Type B pancreatic cell (in vitro differentiated cells): Measurements from ENCODE around the gene PPFIBP1. TPM values are rescaled to one million over a fixed set of nuclear protein-coding genes. Genes with fewer than 3 reads are reported as not detected.

Experiments used
- DNase-seq: peaks from one replicate; pipeline ENCODE4 v3.0.0; 2021; ENCODE audit warnings: mixed read lengths; ENCODE audit not compliant: unreplicated experiment; ENCODE audit errors: extremely low spot score
- H3K27ac Mint-ChIP-seq: 2 replicates; pipeline ENCODE4 v1.8.0; 2021; ENCODE audit warnings: mild to moderate bottlenecking, mixed read lengths
- H3K27me3 Mint-ChIP-seq: 2 replicates; pipeline ENCODE4 v1.8.0; 2021; ENCODE audit warnings: mixed read lengths
- H3K36me3 Mint-ChIP-seq: 2 replicates; pipeline ENCODE4 v1.8.0; 2021; ENCODE audit warnings: mixed read lengths
- H3K4me1 Mint-ChIP-seq: one replicate; pipeline ENCODE4 v1.8.0; 2021; ENCODE audit warnings: mixed read lengths; ENCODE audit not compliant: unreplicated experiment
- H3K4me3 Mint-ChIP-seq: 2 replicates; pipeline ENCODE4 v1.8.0; 2021; ENCODE audit warnings: mild to moderate bottlenecking, mixed read lengths
- H3K9me3 Mint-ChIP-seq: 2 replicates; pipeline ENCODE4 v1.8.0; 2021; ENCODE audit warnings: mixed read lengths
- total RNA-seq: library from RNA; stranded (reverse); gene quantifications from 2 replicates; pipeline ENCODE4 v1.2.1, GENCODE V29; 2021; ENCODE audit warnings: low replicate concordance
- TF ChIP-seq, protein P1 (sequence below): fragments of 200-600 bp; sonication (generic); conservative IDR thresholded peaks from 2 replicates; pipeline ENCODE4 v1.5.0; 2021; ENCODE audit warnings: antibody characterized with exemption, mild to moderate bottlenecking

Gene PPFIBP1
- total RNA-seq, 1 donor from 2014 or later: 68.3 TPM

DNA sequence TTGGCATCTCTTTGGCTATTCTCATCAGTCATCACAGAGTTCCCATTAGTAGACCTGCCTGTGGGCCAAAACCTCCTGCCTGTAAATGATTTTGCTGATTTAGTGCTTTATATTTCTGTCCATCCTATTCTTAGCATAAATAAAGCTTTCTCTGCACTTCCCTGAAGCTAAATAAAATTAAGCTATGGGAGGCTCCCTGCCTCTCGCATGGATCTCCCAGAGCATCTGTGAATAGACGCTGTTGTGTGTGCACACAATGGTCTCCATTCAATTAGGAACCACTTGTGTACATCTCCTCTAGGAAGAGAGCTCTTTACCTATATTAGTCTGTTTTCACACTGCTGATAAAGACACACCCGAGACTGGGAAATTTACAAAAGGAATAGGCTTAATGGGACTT is 80.4 kb downstream of the PPFIBP1 start:
- Mint-ChIP-seq H3K27me3 (no peaks in the 10 kb centered on the region), H3K4me3 (no peak overlapping the region), H3K27ac (no peak overlapping the region), H3K36me3 (peaks cover 24% of the 10 kb centered on the region), H3K4me1 (no peaks in the 10 kb centered on the region), H3K9me3 (peaks cover 13% of the 10 kb centered on the region)
- no peak for DNase-seq
- TF ChIP-seq, protein P1, sequence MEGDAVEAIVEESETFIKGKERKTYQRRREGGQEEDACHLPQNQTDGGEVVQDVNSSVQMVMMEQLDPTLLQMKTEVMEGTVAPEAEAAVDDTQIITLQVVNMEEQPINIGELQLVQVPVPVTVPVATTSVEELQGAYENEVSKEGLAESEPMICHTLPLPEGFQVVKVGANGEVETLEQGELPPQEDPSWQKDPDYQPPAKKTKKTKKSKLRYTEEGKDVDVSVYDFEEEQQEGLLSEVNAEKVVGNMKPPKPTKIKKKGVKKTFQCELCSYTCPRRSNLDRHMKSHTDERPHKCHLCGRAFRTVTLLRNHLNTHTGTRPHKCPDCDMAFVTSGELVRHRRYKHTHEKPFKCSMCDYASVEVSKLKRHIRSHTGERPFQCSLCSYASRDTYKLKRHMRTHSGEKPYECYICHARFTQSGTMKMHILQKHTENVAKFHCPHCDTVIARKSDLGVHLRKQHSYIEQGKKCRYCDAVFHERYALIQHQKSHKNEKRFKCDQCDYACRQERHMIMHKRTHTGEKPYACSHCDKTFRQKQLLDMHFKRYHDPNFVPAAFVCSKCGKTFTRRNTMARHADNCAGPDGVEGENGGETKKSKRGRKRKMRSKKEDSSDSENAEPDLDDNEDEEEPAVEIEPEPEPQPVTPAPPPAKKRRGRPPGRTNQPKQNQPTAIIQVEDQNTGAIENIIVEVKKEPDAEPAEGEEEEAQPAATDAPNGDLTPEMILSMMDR: no peak

DNA sequence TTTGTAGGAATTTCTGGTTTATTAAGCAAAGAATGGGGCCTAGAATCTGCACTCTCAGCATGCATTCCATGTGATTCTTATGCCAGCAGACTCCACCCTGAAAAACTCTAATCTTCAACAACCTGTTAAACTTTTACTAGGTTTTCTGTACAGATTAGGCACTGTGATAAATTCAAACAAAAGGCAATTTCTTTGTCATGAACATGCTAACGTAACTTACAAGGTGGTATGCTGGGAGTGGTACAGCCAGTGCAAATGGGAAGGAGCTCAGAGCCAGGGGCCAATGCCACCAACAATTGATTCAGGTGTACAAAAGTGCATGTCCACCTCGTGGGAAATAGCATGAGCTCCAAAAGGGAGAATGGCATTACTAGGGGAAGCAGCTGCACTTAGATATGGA is 83.0 kb downstream of the PPFIBP1 start:
- TF ChIP-seq, protein P1: no peak
- Mint-ChIP-seq H3K36me3 (peaks cover 26% of the 10 kb centered on the region), H3K27ac (peak overlapping the region; percentile 63), H3K27me3 (no peaks in the 10 kb centered on the region), H3K9me3 (peaks cover 14% of the 10 kb centered on the region), H3K4me3 (peak overlapping the region; percentile 30), H3K4me1 (peaks cover 9% of the 10 kb centered on the region)
- no peak for DNase-seq

DNA sequence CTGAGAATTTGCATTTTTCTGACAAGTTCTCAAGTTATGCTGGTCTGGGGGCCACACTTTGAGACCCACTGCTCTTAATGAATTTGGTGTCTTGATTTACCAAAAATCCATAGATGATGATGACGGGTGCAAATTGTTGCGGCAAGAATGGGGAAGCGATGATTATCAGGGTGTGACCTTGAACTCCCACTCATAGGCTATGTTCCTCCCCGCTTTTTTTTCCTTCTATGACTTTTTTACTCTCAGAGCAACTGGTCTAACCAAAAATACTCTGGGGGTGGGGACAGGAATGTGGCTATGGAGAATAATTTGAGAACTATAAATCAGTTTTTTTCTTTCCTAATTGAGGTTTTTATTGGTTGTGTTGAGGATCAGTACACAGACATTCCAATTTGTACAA is 83.6 kb downstream of the PPFIBP1 start:
- peaks cover 26% of the 10 kb centered on the region for H3K36me3 Mint-ChIP-seq
- H3K27ac Mint-ChIP-seq: peak overlapping the region; percentile 63

DNA sequence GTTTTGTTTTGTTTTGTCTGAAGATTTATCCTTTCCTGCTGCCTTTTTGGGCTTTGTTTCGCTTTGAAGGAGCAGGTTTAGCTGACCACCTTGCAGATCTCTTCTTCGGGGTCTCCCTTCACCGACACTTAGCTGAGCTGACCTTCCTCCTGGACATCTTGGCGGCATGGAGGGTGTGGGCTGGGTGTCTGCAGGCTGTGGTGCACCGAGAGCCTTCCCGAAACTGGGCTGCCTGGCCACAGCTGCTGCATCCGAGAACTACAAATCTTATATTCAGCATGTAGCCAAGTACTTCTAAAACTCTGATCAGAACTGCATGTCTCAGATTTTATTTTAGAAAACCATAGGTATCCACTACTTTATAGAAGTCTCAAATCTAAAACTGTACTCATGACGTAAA is 84.9 kb downstream of the PPFIBP1 start:
- H3K4me3 Mint-ChIP-seq: no peak overlapping the region
- no peaks in the 10 kb centered on the region for H3K27me3 Mint-ChIP-seq
- peaks cover 9% of the 10 kb centered on the region for H3K4me1 Mint-ChIP-seq
- H3K9me3 Mint-ChIP-seq: peaks cover 11% of the 10 kb centered on the region
- H3K27ac Mint-ChIP-seq: peak overlapping the region; percentile 50
- no peak for DNase-seq
- H3K36me3 Mint-ChIP-seq: peaks cover 31% of the 10 kb centered on the region
- TF ChIP-seq, protein P1: no peak

More for the DNA sequence above, 83.6 kb downstream of the PPFIBP1 start:
- Mint-ChIP-seq H3K4me3 (no peak overlapping the region), H3K4me1 (peaks cover 9% of the 10 kb centered on the region), H3K9me3 (peaks cover 14% of the 10 kb centered on the region), H3K27me3 (no peaks in the 10 kb centered on the region)
- DNase-seq: no peak
- TF ChIP-seq, protein P1: no peak

DNA sequence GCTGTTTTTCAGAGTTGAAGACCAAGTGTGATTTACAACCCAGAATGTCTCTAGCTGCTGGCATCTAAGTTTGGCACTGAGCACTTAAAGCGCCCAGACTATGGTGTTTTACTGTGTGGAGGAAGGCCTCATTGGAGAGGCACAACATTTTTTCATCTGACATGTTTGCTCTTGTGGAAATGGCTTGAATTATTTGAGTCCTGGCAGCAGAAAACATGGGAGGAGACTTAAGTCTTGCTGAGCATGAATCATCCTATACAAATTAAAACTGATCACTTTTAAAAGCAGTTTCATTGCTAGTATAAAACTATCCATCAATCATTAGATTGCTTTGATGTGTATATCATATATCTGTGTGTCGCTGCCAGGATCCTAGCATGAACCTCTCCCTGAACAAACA is 86.4 kb downstream of the PPFIBP1 start:
- H3K27me3 Mint-ChIP-seq: no peaks in the 10 kb centered on the region
- TF ChIP-seq, protein P1: no peak
- no peak for DNase-seq
- peaks cover 9% of the 10 kb centered on the region for H3K4me1 Mint-ChIP-seq
- peaks cover 26% of the 10 kb centered on the region for H3K36me3 Mint-ChIP-seq
- peak overlapping the region; percentile 42 for H3K27ac Mint-ChIP-seq
- H3K4me3 Mint-ChIP-seq: peak overlapping the region; percentile 17
- H3K9me3 Mint-ChIP-seq: peaks cover 5% of the 10 kb centered on the region

DNA sequence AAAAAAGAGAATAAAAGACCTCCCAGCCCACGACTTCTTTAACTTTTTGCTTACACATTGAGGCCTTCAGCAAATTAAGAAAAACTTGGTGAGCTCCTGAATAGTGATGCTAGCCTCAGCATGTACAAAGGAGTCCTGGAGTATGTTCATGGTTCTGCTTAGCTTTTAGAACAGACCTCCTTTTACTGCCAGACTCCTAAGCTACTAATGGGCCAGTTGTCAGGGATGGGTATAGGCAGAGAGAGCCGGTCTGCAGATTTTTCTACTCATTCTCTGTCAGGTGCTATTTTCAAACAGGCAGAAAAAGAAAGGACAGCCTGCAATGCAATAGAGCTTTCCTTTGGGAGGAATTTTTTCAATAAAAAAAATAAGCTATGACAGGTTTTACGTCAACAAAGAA is 90.4 kb downstream of the PPFIBP1 start:
- H3K27me3 Mint-ChIP-seq: no peaks in the 10 kb centered on the region
- no peak overlapping the region for H3K4me3 Mint-ChIP-seq
- TF ChIP-seq, protein P1: no peak
- no peak overlapping the region for H3K27ac Mint-ChIP-seq
- H3K9me3 Mint-ChIP-seq: peaks cover 7% of the 10 kb centered on the region
- peaks cover 9% of the 10 kb centered on the region for H3K4me1 Mint-ChIP-seq
- DNase-seq: no peak
- H3K36me3 Mint-ChIP-seq: peaks cover 36% of the 10 kb centered on the region
